Osteocyte (in vitro differentiated cells): ENCODE measurements around the gene PHF21B. TPM values are rescaled to one million over a fixed set of nuclear protein-coding genes. Genes with fewer than 3 reads are reported as not detected.

Experiments used
- DNase-seq: peaks from one replicate; pipeline ENCODE4 v3.0.0; 2021; ENCODE audit warnings: mixed read lengths; ENCODE audit not compliant: unreplicated experiment; ENCODE audit errors: extremely low spot score
- H3K27ac Mint-ChIP-seq: one replicate; pipeline ENCODE4 v1.8.0; 2021; ENCODE audit warnings: mild to moderate bottlenecking, mixed read lengths; ENCODE audit not compliant: unreplicated experiment
- H3K27me3 Mint-ChIP-seq: one replicate; pipeline ENCODE4 v1.8.0; 2021; ENCODE audit warnings: mixed read lengths; ENCODE audit not compliant: unreplicated experiment
- H3K36me3 Mint-ChIP-seq: one replicate; pipeline ENCODE4 v1.8.0; 2021; ENCODE audit warnings: mixed read lengths; ENCODE audit not compliant: unreplicated experiment
- H3K4me1 Mint-ChIP-seq: one replicate; pipeline ENCODE4 v1.8.0; 2021; ENCODE audit warnings: mixed read lengths; ENCODE audit not compliant: unreplicated experiment
- H3K4me3 Mint-ChIP-seq: one replicate; pipeline ENCODE4 v1.8.0; 2021; ENCODE audit warnings: mild to moderate bottlenecking, moderate library complexity, mixed read lengths; ENCODE audit not compliant: unreplicated experiment
- H3K9me3 Mint-ChIP-seq: one replicate; pipeline ENCODE4 v1.8.0; 2021; ENCODE audit warnings: mixed read lengths; ENCODE audit not compliant: unreplicated experiment
- long read RNA-seq: library from polyadenylated mRNA; unstranded; transcript quantifications from one replicate; pipeline ENCODE4 v2.0.0, GENCODE V29; 2021
- total RNA-seq: library from RNA; stranded (reverse); gene quantifications from 2 replicates; pipeline ENCODE4 v1.2.1, GENCODE V29; 2021
- TF ChIP-seq, protein P1 (sequence below): fragments of 200-600 bp; sonication (generic); IDR thresholded peaks from 2 replicates; pipeline ENCODE4 v1.5.0; 2021; ENCODE audit warnings: antibody characterized with exemption, mild to moderate bottlenecking, moderate library complexity

PHF21B gene
- 0.54 TPM in 1 of 2 replicates, not detected in the other for total RNA-seq
- long read RNA-seq, result 0 reads

DNA sequence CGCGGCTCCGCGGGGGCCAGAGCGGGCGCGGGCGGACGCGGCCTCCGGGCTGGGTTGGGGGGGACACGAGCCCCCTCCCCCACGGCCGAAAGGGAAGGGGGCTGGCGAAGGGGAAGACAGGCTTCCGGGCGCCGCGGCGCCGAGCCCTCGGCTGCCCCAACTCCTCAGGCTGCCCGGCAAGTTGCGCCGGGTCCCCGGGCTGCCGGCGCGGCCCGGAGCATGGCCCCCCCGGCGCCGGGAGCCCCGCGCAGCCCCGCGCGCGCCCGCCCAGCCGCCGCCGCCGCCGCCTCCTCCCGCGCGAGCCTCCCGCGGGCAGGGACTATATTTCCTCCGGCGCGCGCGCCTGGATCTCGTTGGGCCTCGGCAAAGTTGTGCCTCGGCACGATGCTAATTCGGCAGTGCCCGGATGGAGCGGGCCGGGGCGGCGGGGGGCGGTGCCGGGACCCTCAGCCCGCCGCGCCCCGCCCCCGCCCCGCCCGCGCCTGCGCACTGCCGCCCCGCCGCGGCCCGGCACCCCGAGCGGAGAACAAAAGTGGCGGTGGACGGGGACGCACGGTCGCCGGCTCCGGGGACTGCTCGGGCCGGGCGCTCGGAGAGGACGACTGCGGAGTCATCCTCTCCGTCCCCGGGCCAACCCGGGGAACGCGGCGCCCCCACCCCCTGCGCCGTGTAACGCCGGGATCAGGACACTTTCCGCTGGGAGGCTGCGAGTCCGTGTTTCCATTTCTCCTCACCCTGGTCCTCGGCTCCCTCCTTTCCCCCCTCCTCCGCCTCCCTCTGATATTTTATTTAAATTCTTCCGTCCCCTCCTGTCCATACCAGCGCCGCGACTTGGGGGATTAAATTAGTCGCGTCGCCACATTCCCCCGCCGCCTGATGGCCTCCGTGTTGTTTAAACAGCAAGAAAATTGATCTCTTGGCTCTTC lies at the start of gene PHF21B:
Gene PHF21B (minus strand): TSS at position 400 of the 926 bp plus-strand sequence. CDS start 456 bp downstream, outside the sequence.
- no peak for DNase-seq
- H3K36me3 Mint-ChIP-seq, result peaks cover 2% of the 10 kb centered on the region
- peak within 1 kb of the TSS; percentile 90 for H3K4me3 Mint-ChIP-seq
- peaks cover 56% of the 10 kb centered on the region for H3K27me3 Mint-ChIP-seq
- H3K4me1 Mint-ChIP-seq, result peaks cover 18% of the 10 kb centered on the region
- no peak within 1 kb of the TSS for H3K27ac Mint-ChIP-seq
- TF ChIP-seq, protein P1, sequence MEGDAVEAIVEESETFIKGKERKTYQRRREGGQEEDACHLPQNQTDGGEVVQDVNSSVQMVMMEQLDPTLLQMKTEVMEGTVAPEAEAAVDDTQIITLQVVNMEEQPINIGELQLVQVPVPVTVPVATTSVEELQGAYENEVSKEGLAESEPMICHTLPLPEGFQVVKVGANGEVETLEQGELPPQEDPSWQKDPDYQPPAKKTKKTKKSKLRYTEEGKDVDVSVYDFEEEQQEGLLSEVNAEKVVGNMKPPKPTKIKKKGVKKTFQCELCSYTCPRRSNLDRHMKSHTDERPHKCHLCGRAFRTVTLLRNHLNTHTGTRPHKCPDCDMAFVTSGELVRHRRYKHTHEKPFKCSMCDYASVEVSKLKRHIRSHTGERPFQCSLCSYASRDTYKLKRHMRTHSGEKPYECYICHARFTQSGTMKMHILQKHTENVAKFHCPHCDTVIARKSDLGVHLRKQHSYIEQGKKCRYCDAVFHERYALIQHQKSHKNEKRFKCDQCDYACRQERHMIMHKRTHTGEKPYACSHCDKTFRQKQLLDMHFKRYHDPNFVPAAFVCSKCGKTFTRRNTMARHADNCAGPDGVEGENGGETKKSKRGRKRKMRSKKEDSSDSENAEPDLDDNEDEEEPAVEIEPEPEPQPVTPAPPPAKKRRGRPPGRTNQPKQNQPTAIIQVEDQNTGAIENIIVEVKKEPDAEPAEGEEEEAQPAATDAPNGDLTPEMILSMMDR, result no peak
- H3K9me3 Mint-ChIP-seq, result no peaks in the 10 kb centered on the region

DNA sequence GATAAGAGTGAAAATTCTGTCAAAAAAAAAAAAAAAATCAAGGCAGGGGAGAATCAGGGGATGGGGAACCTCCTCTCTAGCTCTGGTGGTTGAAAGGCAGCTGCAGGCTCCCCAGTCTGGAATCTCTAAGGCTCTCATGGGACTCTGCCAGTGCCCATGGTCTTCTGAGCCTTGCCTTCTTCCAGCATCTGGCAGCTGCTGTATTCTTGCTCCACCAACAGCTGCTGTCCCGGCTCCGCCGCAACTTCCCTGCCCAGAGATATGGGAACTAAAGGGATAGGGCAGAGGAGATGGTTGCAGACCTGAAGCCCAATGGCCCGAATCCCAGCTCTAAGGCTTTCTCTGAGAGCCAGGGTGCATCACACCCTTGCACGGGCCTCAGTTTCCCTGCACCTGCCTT lies 49.5 kb upstream of the PHF21B start:
- H3K4me1 Mint-ChIP-seq, result peaks cover 13% of the 10 kb centered on the region
- no peaks in the 10 kb centered on the region for H3K27me3 Mint-ChIP-seq
- DNase-seq, result no peak
- H3K9me3 Mint-ChIP-seq, result no peaks in the 10 kb centered on the region
- TF ChIP-seq, protein P1, result no peak
- no peak overlapping the region for H3K27ac Mint-ChIP-seq
- H3K36me3 Mint-ChIP-seq, result no peaks in the 10 kb centered on the region
- H3K4me3 Mint-ChIP-seq, result no peak overlapping the region

DNA sequence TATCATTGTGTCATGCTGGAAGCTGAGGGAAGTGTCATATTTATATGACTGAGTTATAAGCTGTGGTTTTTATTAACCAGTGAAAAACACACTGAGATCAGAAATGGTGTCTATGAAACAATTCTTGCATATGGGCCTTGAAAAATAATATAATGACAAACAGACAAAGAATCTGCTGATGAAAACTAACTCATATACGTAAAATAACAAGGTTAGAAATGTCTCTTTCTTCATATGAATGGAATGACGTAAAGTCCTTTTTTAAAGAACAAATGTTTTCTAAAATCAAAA lies 48.8 kb upstream of the PHF21B start:
- H3K27me3 Mint-ChIP-seq, result no peaks in the 10 kb centered on the region
- no peaks in the 10 kb centered on the region for H3K9me3 Mint-ChIP-seq
- no peak for DNase-seq
- TF ChIP-seq, protein P1, result no peak
- no peak overlapping the region for H3K27ac Mint-ChIP-seq
- H3K36me3 Mint-ChIP-seq, result no peaks in the 10 kb centered on the region
- H3K4me3 Mint-ChIP-seq, result no peak overlapping the region
- H3K4me1 Mint-ChIP-seq, result peaks cover 5% of the 10 kb centered on the region

DNA sequence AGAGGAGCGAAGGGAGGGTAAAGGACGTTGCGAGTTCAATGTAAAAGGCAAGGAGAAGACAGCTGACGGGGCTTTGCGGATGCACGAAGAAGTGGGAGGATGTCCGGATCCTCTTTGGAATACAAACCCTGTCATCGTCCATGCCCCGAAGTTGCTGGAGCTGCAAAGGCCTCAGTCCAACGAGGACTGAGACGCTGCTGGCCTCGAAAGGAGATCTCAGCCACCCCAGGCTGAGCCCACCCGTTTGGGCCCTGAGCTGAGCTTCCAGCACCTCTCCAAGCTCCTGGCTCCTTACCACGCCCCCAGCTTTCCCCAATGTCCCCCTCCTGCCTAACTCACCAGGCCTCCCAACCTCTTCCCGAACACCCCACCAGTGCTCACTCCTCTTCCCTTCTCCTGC lies 46.1 kb upstream of the PHF21B start:
- H3K4me1 Mint-ChIP-seq, result peaks cover 5% of the 10 kb centered on the region
- no peaks in the 10 kb centered on the region for H3K36me3 Mint-ChIP-seq
- no peak for DNase-seq
- H3K4me3 Mint-ChIP-seq, result no peak overlapping the region
- peaks cover 20% of the 10 kb centered on the region for H3K27me3 Mint-ChIP-seq
- H3K27ac Mint-ChIP-seq, result no peak overlapping the region
- no peaks in the 10 kb centered on the region for H3K9me3 Mint-ChIP-seq
- TF ChIP-seq, protein P1, result no peak

DNA sequence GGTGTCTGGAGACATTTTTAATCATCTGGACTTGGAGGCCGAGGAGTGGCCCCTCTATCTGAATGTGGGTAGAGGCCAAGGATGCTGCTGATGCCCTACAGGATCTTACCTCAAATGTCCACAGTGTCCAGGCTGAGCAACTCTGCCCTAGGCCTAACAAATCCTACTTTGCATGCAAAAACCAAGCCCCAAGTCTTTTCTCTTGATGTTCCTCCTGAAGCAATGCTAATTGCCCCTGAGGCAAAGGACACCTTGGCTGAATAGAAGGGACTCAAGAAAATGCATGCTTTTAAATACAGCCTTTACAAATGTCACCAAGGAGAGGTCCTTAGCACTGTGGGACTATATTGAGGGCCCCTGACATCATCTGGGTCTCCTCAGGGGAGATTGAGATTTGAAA lies 43.8 kb upstream of the PHF21B start:
- Mint-ChIP-seq H3K27me3 (peaks cover 41% of the 10 kb centered on the region), H3K4me3 (no peak overlapping the region), H3K36me3 (no peaks in the 10 kb centered on the region), H3K27ac (no peak overlapping the region), H3K4me1 (peaks cover 5% of the 10 kb centered on the region), H3K9me3 (no peaks in the 10 kb centered on the region)
- TF ChIP-seq, protein P1, result no peak
- no peak for DNase-seq
